ENCODE results near the gene BCO2.

GRCh38 chr11:112268406-112268805, 93.1 kb downstream of the BCO2 start:
- TF ChIP-seq CTCF (IDR thresholded peaks at IDR 0.05; ENCODE audit: poor library complexity) (no peak), EZH2 (IDR thresholded peaks at IDR 0.05; ENCODE audit: borderline replicate concordance) (no peak)
